GM19463 (cell line): ENCODE results near the gene RHOG.

ENCODE experiments used
- ATAC-seq: cut with Tn5 transposase; IDR thresholded peaks from one replicate; pipeline ENCODE4 v1.9.1; 2021; ENCODE audit warnings: mild to moderate bottlenecking, moderate library complexity; ENCODE audit not compliant: unreplicated experiment

The RHOG gene

GRCh38 chr11:3860375-3860774 lies 19.6 kb upstream of the RHOG start:
- ATAC-seq, result no peak

- peak; percentile 26 for ATAC-seq
Observed at GRCh38 chr11:3859373-3859881, 18.7 kb upstream of the RHOG start.

DNA sequence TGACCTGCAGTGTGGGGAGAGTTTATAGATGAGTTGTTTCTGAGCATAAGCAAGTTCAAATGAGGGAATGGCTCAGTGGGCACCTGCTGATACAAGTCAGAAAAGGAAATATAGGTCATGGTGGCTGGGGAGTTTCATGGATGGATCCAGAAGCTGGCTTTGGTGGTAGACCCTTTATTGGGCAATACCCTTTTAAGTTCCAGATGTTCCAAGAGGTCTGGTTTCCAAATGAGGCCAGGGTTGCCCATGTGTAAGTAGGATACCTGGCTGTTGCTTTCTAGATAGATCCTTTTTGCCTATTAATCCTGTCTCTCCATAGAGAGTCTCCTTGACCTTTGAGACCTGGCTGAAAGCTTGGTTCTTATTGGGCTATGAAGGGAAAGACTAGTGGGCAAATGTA lies 16.9 kb upstream of the RHOG start:
- no peak for ATAC-seq

GRCh38 chr11:3856856-3857553 lies 16.2 kb upstream of the RHOG start:
- no peak for ATAC-seq

DNA sequence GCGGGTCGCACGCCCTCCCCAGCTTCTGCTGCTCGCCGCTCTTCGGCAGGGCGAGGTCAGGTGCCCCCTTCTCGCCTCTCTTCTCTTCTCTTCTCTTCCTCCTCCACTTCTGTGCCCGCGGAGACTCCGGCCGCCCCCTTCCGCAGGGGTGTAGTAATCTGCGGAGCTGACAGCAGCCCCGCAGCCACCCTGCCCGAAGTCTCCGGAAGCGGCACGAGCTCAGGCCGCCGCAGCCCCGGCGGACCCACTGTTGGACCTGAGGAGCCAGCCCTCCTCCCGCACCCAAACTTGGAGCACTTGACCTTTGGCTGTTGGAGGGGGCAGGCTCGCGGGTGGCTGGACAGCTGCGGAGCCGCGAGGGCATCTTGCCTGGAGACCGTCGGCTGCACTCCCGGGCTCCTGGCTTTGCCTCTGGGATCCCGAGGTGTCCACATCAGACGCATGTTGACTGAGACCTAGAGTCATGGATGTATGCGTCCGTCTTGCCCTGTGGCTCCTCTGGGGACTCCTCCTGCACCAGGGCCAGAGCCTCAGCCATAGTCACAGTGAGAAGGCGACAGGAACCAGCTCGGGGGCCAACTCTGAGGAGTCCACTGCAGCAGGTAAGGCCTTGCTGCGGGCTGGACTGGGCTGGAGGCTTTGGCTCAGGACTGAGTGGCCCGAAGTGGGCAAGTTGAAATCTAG lies 15.2 kb upstream of the RHOG start:
- peak; percentile 14 for ATAC-seq

GRCh38 chr11:3854977-3855807 lies 14.4 kb upstream of the RHOG start, which contains the start of gene STIM1:
TSS of gene STIM1 (plus strand) at chr11:3855664. CDS start at chr11:3856271, 607 bp downstream.
- ATAC-seq, result peak; percentile 61

DNA sequence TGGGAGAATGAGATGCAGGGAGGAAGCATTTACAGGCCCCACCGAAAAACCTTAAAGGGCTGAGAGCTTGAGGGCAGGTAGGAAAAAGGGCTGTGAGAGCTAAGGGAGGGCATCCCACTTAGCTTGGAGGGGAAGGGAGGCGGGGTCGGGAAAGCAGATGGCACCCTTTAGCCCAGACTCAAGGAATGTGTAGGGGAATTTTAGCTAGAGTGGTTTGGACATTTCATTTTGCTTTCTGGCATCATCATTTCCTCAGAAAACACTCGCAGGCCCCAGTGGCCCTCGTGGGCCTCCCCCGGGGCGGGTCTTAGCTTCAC lies 13.9 kb upstream of the RHOG start:
- no peak for ATAC-seq

DNA sequence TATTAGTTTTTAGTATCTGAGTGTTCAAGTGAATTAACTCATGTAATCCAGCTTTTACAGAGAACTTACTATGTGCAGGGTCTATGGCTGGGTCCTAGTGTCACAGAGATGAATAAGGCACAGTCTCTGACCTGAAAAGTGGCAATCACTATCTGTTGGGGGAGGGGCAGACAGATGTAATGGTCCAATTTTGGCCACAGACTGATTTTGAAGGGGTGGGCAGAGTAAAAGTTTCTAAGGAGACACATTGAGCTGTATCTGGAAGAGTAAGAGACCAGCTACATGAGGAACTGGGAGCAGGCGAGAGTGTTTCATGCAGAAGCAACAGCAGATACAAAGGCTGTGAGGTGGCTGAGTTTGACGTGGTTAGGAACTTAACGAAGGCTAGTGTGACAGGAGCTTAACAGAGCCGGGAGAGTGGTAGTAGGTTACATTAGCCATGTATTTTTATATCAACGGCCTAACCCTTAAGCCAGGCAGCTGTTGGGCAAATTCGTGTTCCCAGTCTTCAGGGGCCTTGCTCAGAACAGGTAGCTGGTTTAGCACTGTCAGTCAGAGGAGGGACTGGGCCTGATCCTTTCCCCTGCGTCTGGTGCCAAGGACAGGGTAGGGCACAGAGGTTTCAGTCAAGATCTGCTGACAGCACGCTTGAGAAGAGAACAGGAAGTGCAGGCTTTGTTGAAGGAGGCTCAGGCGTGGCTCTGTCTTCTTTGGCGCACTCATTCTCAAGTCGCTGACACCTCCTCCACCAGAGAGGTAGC lies 13.3 kb upstream of the RHOG start:
- ATAC-seq, result peak; percentile 32

DNA sequence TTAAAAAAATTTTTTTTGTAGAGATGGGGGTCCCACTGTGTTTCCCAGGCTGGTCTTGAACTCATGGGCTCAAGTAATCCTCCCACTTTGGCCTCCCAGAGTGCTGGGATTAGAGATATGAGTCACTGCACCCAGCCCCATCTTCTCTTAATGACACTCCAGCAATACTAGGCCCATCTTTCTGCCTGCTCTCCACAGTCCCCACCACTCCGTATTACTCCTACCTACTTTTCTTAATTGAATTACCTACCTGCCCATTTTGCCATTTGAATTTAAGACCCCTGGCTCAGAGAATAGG lies 12.7 kb upstream of the RHOG start:
- no peak for ATAC-seq

- ATAC-seq, result no peak
Observed at GRCh38 chr11:3849297-3849874, 8.6 kb upstream of the RHOG start.

DNA sequence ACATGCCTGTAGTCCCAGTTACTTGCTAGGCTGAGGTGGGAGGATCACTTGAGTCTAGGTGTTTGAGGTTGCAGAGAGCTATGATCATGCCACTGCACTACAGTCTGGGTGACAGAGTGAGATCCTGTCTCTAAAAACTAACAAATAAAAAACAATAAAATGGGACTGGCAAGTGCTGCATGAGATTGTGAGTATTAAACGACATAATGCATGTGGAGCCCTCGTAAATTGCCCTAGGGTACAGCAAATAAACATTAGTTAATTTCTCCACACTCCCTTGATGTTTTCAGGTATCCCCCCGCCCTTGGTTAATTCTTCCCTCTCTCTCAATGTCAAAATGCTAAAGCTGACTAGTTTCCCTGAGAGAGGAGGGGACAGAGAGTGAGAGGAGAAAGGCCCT lies 4.9 kb upstream of the RHOG start:
- ATAC-seq, result no peak

GRCh38 chr11:3845246-3845645 lies 4.5 kb upstream of the RHOG start:
- no peak for ATAC-seq

DNA sequence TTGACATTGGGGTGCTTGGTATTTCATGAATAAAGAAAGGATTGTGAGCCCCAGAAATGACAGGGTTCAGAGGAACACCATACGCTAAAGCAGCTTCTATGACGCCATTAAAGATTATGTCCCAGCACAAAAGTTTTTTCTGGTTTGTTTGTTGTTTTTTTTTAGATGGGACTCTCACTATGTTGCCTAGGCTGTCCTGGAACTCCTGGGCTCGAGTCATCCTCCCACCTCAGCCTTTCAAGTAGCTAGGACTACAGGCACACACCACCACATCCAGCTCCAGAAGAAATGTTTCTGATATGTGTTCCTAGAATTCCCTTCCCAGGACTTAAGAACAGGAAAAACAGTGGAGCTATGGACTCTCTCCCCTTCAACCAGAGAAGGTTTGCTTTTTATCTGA lies 2.6 kb upstream of the RHOG start:
- ATAC-seq, result no peak

GRCh38 chr11:3841426-3842350 lies 929 bp upstream of the RHOG start:
- ATAC-seq, result peak; percentile 50

DNA sequence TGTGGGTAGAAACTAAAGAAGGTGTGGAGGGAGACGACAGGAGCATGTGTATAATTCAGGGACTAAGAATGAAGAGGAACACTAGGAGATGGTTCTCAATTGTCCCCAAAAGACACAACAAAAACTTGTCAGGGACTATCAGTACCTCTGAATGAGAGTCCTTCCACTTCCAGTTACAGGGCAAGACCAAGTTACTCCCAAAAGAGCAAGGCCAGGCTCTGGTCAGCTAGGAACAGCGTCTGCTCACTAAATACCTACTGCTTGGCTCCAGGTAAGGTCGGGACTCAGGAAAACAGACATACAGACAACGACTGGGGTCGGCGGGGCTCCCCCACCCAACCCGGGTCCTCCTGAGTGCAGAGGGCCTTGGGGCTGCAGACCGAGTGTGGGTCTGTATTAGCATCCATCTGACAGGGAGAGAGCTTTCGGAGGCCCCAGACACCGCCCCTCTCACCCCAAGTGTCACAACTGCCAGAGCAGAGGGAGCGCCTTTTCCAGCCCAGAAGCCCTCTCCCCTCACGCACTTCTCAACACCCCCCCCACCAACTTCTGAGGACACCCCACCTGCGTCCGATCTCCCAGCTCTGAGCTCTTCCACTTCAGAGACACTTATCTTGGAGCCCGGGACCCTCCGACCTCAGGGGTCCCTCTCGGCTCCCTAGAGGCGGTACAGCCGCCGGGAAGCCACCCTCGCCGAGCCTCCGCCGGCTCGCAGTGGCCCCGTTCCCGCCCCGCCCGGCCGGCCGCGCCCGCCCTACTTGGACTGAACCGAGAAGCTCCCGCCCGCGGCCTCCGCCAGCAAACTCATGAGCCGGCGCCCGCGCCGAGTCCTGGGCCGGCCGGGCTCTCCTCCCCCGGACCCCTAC lies 522 bp downstream of the RHOG start:
- ATAC-seq, result no peak

DNA sequence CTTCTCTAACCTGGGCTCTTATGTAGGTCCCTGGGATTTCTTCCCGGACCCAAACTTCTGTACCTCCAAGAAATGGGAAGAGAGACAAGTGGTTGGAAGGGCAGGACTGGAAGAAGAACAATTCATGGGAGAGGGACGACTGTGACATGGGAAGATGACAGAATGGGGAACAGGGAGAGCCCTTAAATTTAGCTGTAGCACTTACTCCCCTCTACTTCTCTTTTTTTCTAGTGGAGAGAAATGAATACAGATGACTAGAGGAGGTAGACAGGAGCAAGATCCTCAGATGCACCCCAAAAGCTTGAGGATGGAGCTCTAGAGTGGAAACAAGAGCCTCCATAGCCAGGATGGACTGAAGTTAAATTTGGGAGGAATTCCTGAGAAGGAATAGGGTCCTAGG lies 2.3 kb downstream of the RHOG start:
- ATAC-seq, result no peak

- no peak for ATAC-seq
Observed at GRCh38 chr11:3837793-3838192, 3.0 kb downstream of the RHOG start.

GRCh38 chr11:3836903-3837302 lies 3.9 kb downstream of the RHOG start:
- no peak for ATAC-seq

- ATAC-seq, result no peak
Observed at GRCh38 chr11:3835751-3836150, 5.0 kb downstream of the RHOG start.
